Measurements from ENCODE around the gene GRM3.

DNA sequence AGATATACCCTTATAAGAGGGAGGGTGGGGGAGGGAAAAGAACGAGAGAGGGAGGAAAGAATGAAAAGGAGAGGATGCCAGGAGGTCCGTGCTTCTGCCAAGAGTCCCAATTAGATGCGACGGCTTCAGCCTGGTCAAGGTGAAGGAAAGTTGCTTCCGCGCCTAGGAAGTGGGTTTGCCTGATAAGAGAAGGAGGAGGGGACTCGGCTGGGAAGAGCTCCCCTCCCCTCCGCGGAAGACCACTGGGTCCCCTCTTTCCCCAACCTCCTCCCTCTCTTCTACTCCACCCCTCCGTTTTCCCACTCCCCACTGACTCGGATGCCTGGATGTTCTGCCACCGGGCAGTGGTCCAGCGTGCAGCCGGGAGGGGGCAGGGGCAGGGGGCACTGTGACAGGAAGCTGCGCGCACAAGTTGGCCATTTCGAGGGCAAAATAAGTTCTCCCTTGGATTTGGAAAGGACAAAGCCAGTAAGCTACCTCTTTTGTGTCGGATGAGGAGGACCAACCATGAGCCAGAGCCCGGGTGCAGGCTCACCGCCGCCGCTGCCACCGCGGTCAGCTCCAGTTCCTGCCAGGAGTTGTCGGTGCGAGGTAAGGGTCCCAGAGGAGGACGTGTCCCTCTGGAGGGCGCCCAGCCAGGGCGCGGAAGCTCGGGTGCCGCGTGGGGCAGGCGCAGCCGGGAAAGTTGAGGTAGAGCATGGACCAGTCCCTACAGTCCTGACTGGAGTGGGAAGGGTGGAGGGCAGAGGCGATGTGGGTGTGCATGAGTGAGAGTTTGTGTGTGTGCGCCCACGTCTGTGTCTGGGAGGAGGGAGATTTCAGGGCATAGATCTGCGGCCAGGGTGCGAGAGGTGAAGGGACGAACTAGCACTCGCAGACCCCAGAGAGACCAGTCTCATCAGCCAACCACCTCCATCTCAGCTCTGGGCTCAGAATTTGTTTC lies 844 bp downstream of the GRM3 start:
- TF ChIP-seq, protein P1, sequence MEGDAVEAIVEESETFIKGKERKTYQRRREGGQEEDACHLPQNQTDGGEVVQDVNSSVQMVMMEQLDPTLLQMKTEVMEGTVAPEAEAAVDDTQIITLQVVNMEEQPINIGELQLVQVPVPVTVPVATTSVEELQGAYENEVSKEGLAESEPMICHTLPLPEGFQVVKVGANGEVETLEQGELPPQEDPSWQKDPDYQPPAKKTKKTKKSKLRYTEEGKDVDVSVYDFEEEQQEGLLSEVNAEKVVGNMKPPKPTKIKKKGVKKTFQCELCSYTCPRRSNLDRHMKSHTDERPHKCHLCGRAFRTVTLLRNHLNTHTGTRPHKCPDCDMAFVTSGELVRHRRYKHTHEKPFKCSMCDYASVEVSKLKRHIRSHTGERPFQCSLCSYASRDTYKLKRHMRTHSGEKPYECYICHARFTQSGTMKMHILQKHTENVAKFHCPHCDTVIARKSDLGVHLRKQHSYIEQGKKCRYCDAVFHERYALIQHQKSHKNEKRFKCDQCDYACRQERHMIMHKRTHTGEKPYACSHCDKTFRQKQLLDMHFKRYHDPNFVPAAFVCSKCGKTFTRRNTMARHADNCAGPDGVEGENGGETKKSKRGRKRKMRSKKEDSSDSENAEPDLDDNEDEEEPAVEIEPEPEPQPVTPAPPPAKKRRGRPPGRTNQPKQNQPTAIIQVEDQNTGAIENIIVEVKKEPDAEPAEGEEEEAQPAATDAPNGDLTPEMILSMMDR (IDR thresholded peaks at IDR 0.05; ENCODE audit: low read depth, low read length) = no peak
- TF ChIP-seq POLR2A (IDR thresholded peaks at IDR 0.05; ENCODE audit: extremely low read depth, insufficient read length) (no peak), MYC (IDR thresholded peaks at IDR 0.05; ENCODE audit: low read depth, low read length) (no peak)
